Activated naive CD4-positive, alpha-beta T cell treated with anti-CD3 and anti-CD28 coated beads for 36 hours (primary cell): ENCODE measurements around the gene CFP. TPM values are rescaled to one million over a fixed set of nuclear protein-coding genes. Genes with fewer than 3 reads are reported as not detected.

Experiments used
- CTCF ChIA-PET: fragments of 350-600 bp; sonication (Branson Sonifier 250); formaldehyde crosslinking; loops from one replicate; lab custom pipeline; 2021; ENCODE audit warnings: antibody characterized with exemption; lab: Charles Lee
- DNase-seq: peaks from one replicate; pipeline ENCODE4 v3.0.0-alpha.2; 2020
- H3K27ac Mint-ChIP-seq: one replicate; pipeline ENCODE4 v1.8.0; 2021; ENCODE audit warnings: mild to moderate bottlenecking, mixed read lengths
- H3K27me3 Mint-ChIP-seq: one replicate; pipeline ENCODE4 v1.8.0; 2021; ENCODE audit warnings: low read depth, mixed read lengths
- H3K36me3 Mint-ChIP-seq: one replicate; pipeline ENCODE4 v1.8.0; 2021; ENCODE audit warnings: low read depth, mixed read lengths
- H3K4me1 Mint-ChIP-seq: one replicate; pipeline ENCODE4 v1.8.0; 2021; ENCODE audit warnings: low read depth, mixed read lengths
- H3K4me3 Mint-ChIP-seq: one replicate; pipeline ENCODE4 v1.8.0; 2021; ENCODE audit warnings: mild to moderate bottlenecking, moderate library complexity, mixed read lengths
- H3K9me3 Mint-ChIP-seq: one replicate; pipeline ENCODE4 v1.8.0; 2021; ENCODE audit warnings: mixed read lengths
- intact Hi-C: fragments of 100-400 bp; cut with micrococcal nuclease; formaldehyde crosslinking; loops from one replicate; pipeline ENCODE4 v1.15.1; 2023
- microRNA-seq: library from miRNA; unstranded; fragments of <30 nt; microRNA quantifications from one replicate; pipeline ENCODE4 v1.2.0, GENCODE V29; 2022; ENCODE audit warnings: borderline microRNAs expressed, borderline replicate concordance
- total RNA-seq, 2 experiments: library from RNA; stranded (reverse); gene quantifications; one replicate each; pipeline ENCODE4 v1.2.3, GENCODE V29; 2021

CFP gene
- total RNA-seq, 2 experiments from 2014 or later: 5.1 to 6.8 TPM

- no peak overlapping the region for H3K4me3 Mint-ChIP-seq
- H3K27me3 Mint-ChIP-seq: no peaks in the 10 kb centered on the region
- H3K9me3 Mint-ChIP-seq: no peaks in the 10 kb centered on the region
- peaks cover 5% of the 10 kb centered on the region for H3K36me3 Mint-ChIP-seq
- CTCF ChIA-PET: no interaction called here
- H3K4me1 Mint-ChIP-seq: peaks cover 27% of the 10 kb centered on the region
- DNase-seq: no peak
- intact Hi-C loops: no loop called here
- no peak overlapping the region for H3K27ac Mint-ChIP-seq
Measured at GRCh38 chrX:47576021-47576898, 53.5 kb downstream of the CFP start.

- Mint-ChIP-seq H3K27ac (no peak overlapping the region), H3K4me3 (no peak overlapping the region), H3K9me3 (no peaks in the 10 kb centered on the region), H3K4me1 (peaks cover 20% of the 10 kb centered on the region), H3K27me3 (no peaks in the 10 kb centered on the region), H3K36me3 (peaks cover 9% of the 10 kb centered on the region)
- intact Hi-C loops: no loop called here
- DNase-seq: no peak
- CTCF ChIA-PET: no interaction called here
Measured at GRCh38 chrX:47574547-47575301, 55.0 kb downstream of the CFP start.

GRCh38 chrX:47574076-47574546 lies 55.6 kb downstream of the CFP start:
- Mint-ChIP-seq H3K4me3 (no peak overlapping the region), H3K4me1 (peaks cover 15% of the 10 kb centered on the region), H3K36me3 (peaks cover 12% of the 10 kb centered on the region), H3K27ac (no peak overlapping the region), H3K9me3 (no peaks in the 10 kb centered on the region), H3K27me3 (no peaks in the 10 kb centered on the region)
- no peak for DNase-seq
- CTCF ChIA-PET: interaction anchor here (0.6 kb wide), 1 partner anchor 12 kb away, joined by 3 read pairs; no protein-coding TSS in a partner anchor
- intact Hi-C loops: no loop called here

GRCh38 chrX:47573341-47574075 lies 56.2 kb downstream of the CFP start:
- H3K27ac Mint-ChIP-seq: no peak overlapping the region
- DNase-seq: no peak
- peaks cover 11% of the 10 kb centered on the region for H3K4me1 Mint-ChIP-seq
- H3K4me3 Mint-ChIP-seq: peak overlapping the region; percentile 19
- H3K9me3 Mint-ChIP-seq: no peaks in the 10 kb centered on the region
- CTCF ChIA-PET: interaction anchor here (0.6 kb wide), 1 partner anchor 11 kb away, joined by 3 read pairs; no protein-coding TSS in a partner anchor
- intact Hi-C loops: no loop called here
- H3K36me3 Mint-ChIP-seq: peaks cover 13% of the 10 kb centered on the region
- H3K27me3 Mint-ChIP-seq: no peaks in the 10 kb centered on the region

Small RNA genes lying within 50 kb of the gene (microRNA-seq; reads per million reads assigned to microRNA genes)
- not detected for gene MIR4769

Other genes with a start within 250 kb of the CFP start
- gene ZNF41, start 146.7 kb downstream of the CFP start, total RNA-seq: 1 to 10 TPM; 4.6 to 6.4 TPM
- 10 to 100 TPM; 65.9 to 71.5 TPM for gene ARAF, start 68.7 kb downstream of the CFP start, total RNA-seq
- gene TIMP1, start 47.5 kb downstream of the CFP start, total RNA-seq: 1 to 10 TPM; 6.7 to 9.4 TPM
- gene SYN1, start 10.1 kb downstream of the CFP start, total RNA-seq: under 1 TPM; 0.12 to 0.36 TPM
- 10 to 100 TPM; 58.1 to 58.8 TPM for gene ELK1, start 20.6 kb upstream of the CFP start, total RNA-seq
- gene UXT, start 29.2 kb upstream of the CFP start, total RNA-seq: 100 to 1,000 TPM; 192 to 198 TPM
- 1 to 10 TPM; 5.8 to 7.2 TPM for gene ZNF81, start 207.0 kb upstream of the CFP start, total RNA-seq